SH-SY5Y (cell line): ENCODE results near the gene NUP107.

Source experiments
- GATA2 ChIP-seq: IDR thresholded peaks from 2 replicates; pipeline ENCODE4 v1.6.1; 2011; ENCODE audit warnings: mild to moderate bottlenecking, low read depth, low read length
- GATA3 ChIP-seq: IDR thresholded peaks from 2 replicates; pipeline ENCODE4 v1.6.1; 2011; ENCODE audit warnings: low read depth, mild to moderate bottlenecking, low read length, moderate library complexity

- TF ChIP-seq GATA2: no peak
- no peak for TF ChIP-seq GATA3
These were observed 80.4 kb downstream of the NUP107 start for GRCh38 chr12:68767191-68767590.
